B cell (primary cell): ENCODE data around the gene ZNF134. TPM values are rescaled to one million over a fixed set of nuclear protein-coding genes. Genes with fewer than 3 reads are reported as not detected.

ENCODE experiments used
- ATAC-seq: fragments of 200-7000 bp; cut with Tn5 transposase; one replicate; pipeline ENCODE4 v1.10.0; 2021; ENCODE audit warnings: low read depth, mild to moderate bottlenecking, moderate number of reproducible peaks, moderate library complexity
- CTCF ChIA-PET: fragments of 350-600 bp; sonication (Branson Sonifier 250); formaldehyde crosslinking; loops from one replicate; lab custom pipeline; 2021; ENCODE audit warnings: antibody characterized with exemption, inconsistent platforms; lab: Charles Lee
- POLR2A ChIA-PET: fragments of 350-600 bp; sonication (Branson Sonifier 250); formaldehyde crosslinking; loops from one replicate; lab custom pipeline; 2021; ENCODE audit warnings: antibody characterized with exemption; lab: Charles Lee
- DNase-seq: peaks from one replicate; pipeline ENCODE4 v3.0.0; 2013
- H2AFZ ChIP-seq: 2 replicates; pipeline ENCODE4 v1.6.1; 2012; ENCODE audit warnings: mild to moderate bottlenecking, low read depth, low read length; ENCODE audit not compliant: insufficient read depth, poor library complexity, severe bottlenecking
- H3K27ac ChIP-seq, 2 donors: 1 replicate in 1 of 2; 2 replicates in 1 of 2; pipeline ENCODE4 v1.5.1; 2012 to 2013; ENCODE audit warnings: low read length in 2 of 2, mild to moderate bottlenecking in 2 of 2, moderate library complexity in 1 of 2
- H3K27me3 ChIP-seq, 4 experiments: fragments of 200-600 bp in 1 of 4; sonication (generic) in 1 of 4; replicated peaks in 1 of 4; 1 replicate in 2 of 4; 2 replicates in 2 of 4; pipeline versions ENCODE4 v1.6.1 to v1.7.0; 2013 to 2016; ENCODE audit warnings: low read length in 3 of 4, mild to moderate bottlenecking in 2 of 4, mixed read lengths in 1 of 4, moderate library complexity in 1 of 4; ENCODE audit not compliant: insufficient read depth in 4 of 4, control insufficient read depth in 3 of 4; ENCODE audit errors: control extremely low read depth in 1 of 4
- H3K36me3 ChIP-seq, 2 experiments: replicated peaks in 1 of 2; 1 replicate in 1 of 2; 2 replicates in 1 of 2; pipeline versions ENCODE4 v1.6.1 to v1.7.1; 2013; ENCODE audit warnings: low read length in 1 of 2; ENCODE audit not compliant: insufficient read depth in 2 of 2, control insufficient read depth in 1 of 2; ENCODE audit errors: control extremely low read depth in 1 of 2, extremely low read depth in 1 of 2
- H3K4me1 ChIP-seq, 2 donors: fragments of 200-600 bp in 1 of 2; sonication (generic) in 1 of 2; 1 replicate in 1 of 2; 2 replicates in 1 of 2; pipeline versions ENCODE4 v1.5.1 to v1.6.1; 2013 to 2017; ENCODE audit warnings: low read length in 2 of 2; ENCODE audit not compliant: control insufficient read depth in 2 of 2, insufficient read depth in 2 of 2
- H3K4me2 ChIP-seq: replicated peaks from 2 replicates; pipeline ENCODE3; 2012; ENCODE audit warnings: mild to moderate bottlenecking, low read depth, low read length; ENCODE audit not compliant: poor library complexity, severe bottlenecking
- H3K4me3 ChIP-seq, 5 experiments: fragments of 200-600 bp in 1 of 5; sonication (generic) in 1 of 5; 1 replicate in 3 of 5; 2 replicates in 2 of 5; pipeline versions ENCODE4 v1.5.1 to v1.7.0; 2011 to 2016; ENCODE audit warnings: low read length in 4 of 5, mild to moderate bottlenecking in 4 of 5, low read depth in 2 of 5, control low read depth in 1 of 5, moderate library complexity in 1 of 5; ENCODE audit not compliant: insufficient read depth in 1 of 5; ENCODE audit errors: control extremely low read depth in 1 of 5, extremely low read depth in 1 of 5
- H3K79me2 ChIP-seq: fragments of 200-600 bp; sonication (generic); one replicate; pipeline ENCODE4 v1.6.0; 2016; ENCODE audit warnings: low read length; ENCODE audit not compliant: control insufficient read depth, insufficient read depth
- H3K9ac ChIP-seq: fragments of 200-600 bp; sonication (generic); 2 replicates; pipeline ENCODE4 v1.6.1; 2017; ENCODE audit warnings: mild to moderate bottlenecking, low read length, moderate library complexity
- H3K9me3 ChIP-seq, 3 donors: one replicate each; pipeline versions ENCODE4 v1.6.1 to v1.7.1; 2013; ENCODE audit warnings: low read length in 2 of 3; ENCODE audit not compliant: control insufficient read depth in 2 of 3, insufficient read depth in 1 of 3; ENCODE audit errors: control extremely low read depth in 1 of 3
- H4K20me1 ChIP-seq: 2 replicates; pipeline ENCODE4 v1.6.0; 2012; ENCODE audit warnings: mild to moderate bottlenecking, low read length; ENCODE audit not compliant: insufficient read depth, control insufficient read depth, poor library complexity, severe bottlenecking
- H3K27ac Mint-ChIP-seq: one replicate; pipeline ENCODE4 v1.8.0; 2021; ENCODE audit warnings: mixed read lengths
- H3K27me3 Mint-ChIP-seq: one replicate; pipeline ENCODE4 v1.8.0; 2021; ENCODE audit warnings: mixed read lengths
- H3K4me1 Mint-ChIP-seq: one replicate; pipeline ENCODE4 v1.8.0; 2021; ENCODE audit warnings: mixed read lengths
- H3K4me3 Mint-ChIP-seq: one replicate; pipeline ENCODE4 v1.8.0; 2021; ENCODE audit warnings: mixed read lengths
- H3K9me3 Mint-ChIP-seq: one replicate; pipeline ENCODE4 v1.8.0; 2022; ENCODE audit warnings: mixed read lengths; ENCODE audit not compliant: insufficient read depth
- EZH2 ChIP-seq: IDR thresholded peaks from 2 replicates; pipeline ENCODE4 v1.6.1; 2012; ENCODE audit warnings: borderline replicate concordance, low read depth, mild to moderate bottlenecking, moderate library complexity, low read length; ENCODE audit not compliant: insufficient read depth, poor library complexity, severe bottlenecking
- WGBS: methylation state at CpG from one replicate; pipeline ENCODE4 v1.1.5; 2013; ENCODE audit warnings: missing lambda C conversion rate; ENCODE audit not compliant: insufficient coverage; 5-methylcytosine and 5-hydroxymethylcytosine counted together
- intact Hi-C: fragments of 100-400 bp; cut with micrococcal nuclease; formaldehyde crosslinking; loops from one replicate; pipeline ENCODE4 v1.10.0; 2022
- polyA plus RNA-seq: library from polyadenylated mRNA; depleted of rRNA; stranded (reverse); fragments of >200 nt; gene quantifications from 2 replicates; pipeline ENCODE4 v1.2.3, GENCODE V29; 2012
- total RNA-seq, 2 donors: library from RNA; stranded (reverse); fragments of 120-200 nt in 1 of 2; gene quantifications; 1 replicate in 1 of 2; 2 replicates in 1 of 2; pipeline versions ENCODE4 v1.2.3 to v1.2.4, GENCODE V29; 2013 to 2022
- TF ChIP-seq, protein P1 (sequence below): fragments of 200-600 bp; IDR thresholded peaks from one replicate; pipeline ENCODE4 v1.8.0; 2022; ENCODE audit warnings: antibody characterized with exemption, mild to moderate bottlenecking

The ZNF134 gene
- total and polyA plus RNA-seq, 2 donors (not counting 1 experiment from before 2014, with no cell fraction given): 7.8 to 38.9 TPM

DNA sequence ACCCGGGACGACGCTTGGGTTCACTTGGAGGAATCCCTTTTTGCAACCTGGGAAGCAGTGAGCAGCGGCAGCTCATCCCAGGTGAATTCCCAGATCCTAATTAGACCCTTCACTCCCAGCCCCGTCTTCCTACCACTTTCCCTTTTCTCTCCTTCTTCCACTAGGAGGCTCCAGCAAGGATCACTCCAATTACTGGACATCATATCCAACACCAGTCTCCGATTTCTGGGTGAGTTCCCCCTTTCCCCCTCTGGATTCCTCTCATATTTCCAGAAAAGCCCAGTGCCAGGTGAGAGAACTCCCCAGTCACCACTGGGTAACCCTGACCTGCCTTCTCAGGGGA is 37.6 kb downstream of the ZNF134 start:
- no peak overlapping the region for H3K27ac Mint-ChIP-seq
- ATAC-seq: no peak
- DNase-seq: no peak
- no peaks in the 10 kb centered on the region for H3K4me1 Mint-ChIP-seq
- no peak overlapping the region for H3K4me3 Mint-ChIP-seq
- 75% methylated on average over 6 of the region's 6 CpGs for WGBS
- H3K9me3 ChIP-seq: peaks cover 0 to 5% (median 4%) of the 10 kb centered on the region in 3 donors
- no peaks in the 10 kb centered on the region for H3K79me2 ChIP-seq
- H3K9me3 Mint-ChIP-seq: peaks cover 4% of the 10 kb centered on the region
- H3K4me3 ChIP-seq: no peak overlapping the region
- H3K4me2 ChIP-seq: no peak overlapping the region
- ChIA-PET POLR2A (no interaction called here), CTCF (no interaction called here)
- H3K27ac ChIP-seq: no peak overlapping the region
- H3K27me3 ChIP-seq: peaks cover 0 to 9% (median 4%) of the 10 kb centered on the region in 4 experiments
- intact Hi-C loops: no loop called here
- no peak for TF ChIP-seq EZH2
- TF ChIP-seq, protein P1, sequence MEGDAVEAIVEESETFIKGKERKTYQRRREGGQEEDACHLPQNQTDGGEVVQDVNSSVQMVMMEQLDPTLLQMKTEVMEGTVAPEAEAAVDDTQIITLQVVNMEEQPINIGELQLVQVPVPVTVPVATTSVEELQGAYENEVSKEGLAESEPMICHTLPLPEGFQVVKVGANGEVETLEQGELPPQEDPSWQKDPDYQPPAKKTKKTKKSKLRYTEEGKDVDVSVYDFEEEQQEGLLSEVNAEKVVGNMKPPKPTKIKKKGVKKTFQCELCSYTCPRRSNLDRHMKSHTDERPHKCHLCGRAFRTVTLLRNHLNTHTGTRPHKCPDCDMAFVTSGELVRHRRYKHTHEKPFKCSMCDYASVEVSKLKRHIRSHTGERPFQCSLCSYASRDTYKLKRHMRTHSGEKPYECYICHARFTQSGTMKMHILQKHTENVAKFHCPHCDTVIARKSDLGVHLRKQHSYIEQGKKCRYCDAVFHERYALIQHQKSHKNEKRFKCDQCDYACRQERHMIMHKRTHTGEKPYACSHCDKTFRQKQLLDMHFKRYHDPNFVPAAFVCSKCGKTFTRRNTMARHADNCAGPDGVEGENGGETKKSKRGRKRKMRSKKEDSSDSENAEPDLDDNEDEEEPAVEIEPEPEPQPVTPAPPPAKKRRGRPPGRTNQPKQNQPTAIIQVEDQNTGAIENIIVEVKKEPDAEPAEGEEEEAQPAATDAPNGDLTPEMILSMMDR: no peak
- no peaks in the 10 kb centered on the region for H3K4me1 ChIP-seq
- no peaks in the 10 kb centered on the region for H4K20me1 ChIP-seq
- no peaks in the 10 kb centered on the region for H3K36me3 ChIP-seq
- no peak overlapping the region for H2AFZ ChIP-seq
- H3K9ac ChIP-seq: no peak overlapping the region
- peaks cover 47% of the 10 kb centered on the region for H3K27me3 Mint-ChIP-seq

DNA sequence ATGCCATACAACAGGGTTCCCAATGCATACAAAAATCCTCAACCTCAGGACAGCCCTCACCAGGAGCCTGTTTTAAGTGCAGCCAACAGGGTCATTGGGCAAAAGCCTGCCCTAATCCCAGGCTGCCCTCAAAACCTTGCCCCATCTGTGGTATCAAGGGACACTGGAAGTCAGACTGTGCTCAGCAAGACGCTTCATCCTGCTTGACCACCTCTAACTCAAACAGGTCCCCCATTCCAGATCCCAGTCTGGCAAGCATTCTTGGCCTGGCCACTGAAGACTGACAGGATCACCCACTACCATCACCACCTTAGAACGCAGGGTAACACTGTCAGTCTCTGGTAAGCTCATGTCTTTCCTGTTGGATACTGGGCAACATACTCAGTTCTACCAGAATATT is 39.6 kb downstream of the ZNF134 start:
- H2AFZ ChIP-seq: no peak overlapping the region
- peaks cover 0 to 9% (median 4%) of the 10 kb centered on the region in 4 experiments for H3K27me3 ChIP-seq
- ChIA-PET POLR2A (no interaction called here), CTCF (no interaction called here)
- H3K79me2 ChIP-seq: no peaks in the 10 kb centered on the region
- no peak overlapping the region for H3K4me3 ChIP-seq
- H3K27ac Mint-ChIP-seq: no peak overlapping the region
- TF ChIP-seq, protein P1: no peak
- TF ChIP-seq EZH2: no peak
- no peak overlapping the region for H3K4me3 Mint-ChIP-seq
- ATAC-seq (no peak), DNase-seq (no peak)
- no peak overlapping the region for H3K9ac ChIP-seq
- no peaks in the 10 kb centered on the region for H3K4me1 Mint-ChIP-seq
- H3K27me3 Mint-ChIP-seq: peaks cover 56% of the 10 kb centered on the region
- H3K27ac ChIP-seq: no peak overlapping the region
- H3K9me3 Mint-ChIP-seq: peaks cover 4% of the 10 kb centered on the region
- WGBS: 91% methylated on average over 2 of the region's 2 CpGs
- intact Hi-C loops: no loop called here
- no peaks in the 10 kb centered on the region for H3K36me3 ChIP-seq
- peaks cover 0 to 5% (median 4%) of the 10 kb centered on the region in 3 donors for H3K9me3 ChIP-seq
- H3K4me1 ChIP-seq: no peaks in the 10 kb centered on the region
- H3K4me2 ChIP-seq: no peak overlapping the region
- no peaks in the 10 kb centered on the region for H4K20me1 ChIP-seq
